ENCODE data around the gene LAPTM4A.

GRCh38 chr2:20061940-20062339 is 10.5 kb upstream of the LAPTM4A start:
- TF ChIP-seq CTCF (IDR thresholded peaks at IDR 0.05; ENCODE audit: insufficient read depth, low read depth, low read length) (no peak), EZH2 (IDR thresholded peaks at IDR 0.05; ENCODE audit: insufficient read depth, low read length) (no peak)
